K562 (cell line): ENCODE data around the gene GLYATL3. TPM values are rescaled to one million over a fixed set of nuclear protein-coding genes. Genes with fewer than 3 reads are reported as not detected.

ENCODE experiments used
- ATF3 ChIP-seq, 2 experiments: fragments of 450-650 bp in 1 of 2; sonication (generic) in 1 of 2; formaldehyde crosslinking in 1 of 2; IDR thresholded peaks in 1 of 2; conservative IDR thresholded peaks in 1 of 2; 2 replicates each; pipeline versions ENCODE4 v1.6.1 to v1.8.1; 2016 to 2023; ENCODE audit warnings: mild to moderate bottlenecking in 2 of 2, moderate library complexity in 2 of 2, inconsistent platforms in 1 of 2, missing genetic modification reagents in 1 of 2
- BDP1 ChIP-seq: IDR thresholded peaks from 3 replicates; pipeline ENCODE4 v1.6.1; 2011; ENCODE audit not compliant: insufficient read length, insufficient read depth
- ELK3 ChIP-seq: fragments of 450-650 bp; formaldehyde crosslinking; IDR thresholded peaks from 2 replicates; pipeline ENCODE4 v1.4.0; 2020; ENCODE audit warnings: mild to moderate bottlenecking
- EP400 ChIP-seq: fragments of 450-650 bp; IDR thresholded peaks from 2 replicates; pipeline ENCODE4 v1.6.1; 2017; ENCODE audit warnings: antibody characterized with exemption, mild to moderate bottlenecking, moderate library complexity
- EZH2 ChIP-seq: IDR thresholded peaks from 2 replicates; pipeline ENCODE4 v1.6.1; 2012; ENCODE audit warnings: low read depth, mild to moderate bottlenecking, inconsistent platforms, low read length, borderline replicate concordance
- KDM1A ChIP-seq, 2 experiments: fragments of 450-650 bp; IDR thresholded peaks; 2 replicates each; pipeline ENCODE4 v1.6.1; 2016; ENCODE audit warnings: mild to moderate bottlenecking in 2 of 2
- PATZ1 ChIP-seq: fragments of 250-450 bp; sonication (Bioruptor Pico); IDR thresholded peaks from 2 replicates; pipeline ENCODE4 v1.5.0; 2020; ENCODE audit warnings: mild to moderate bottlenecking, borderline replicate concordance
- POLR3G ChIP-seq: IDR thresholded peaks from 2 replicates; pipeline ENCODE4 v1.6.1; 2011; ENCODE audit not compliant: insufficient read length, insufficient replicate concordance; ENCODE audit errors: extremely low read depth
- SMARCA4 ChIP-seq: fragments of 450-650 bp; IDR thresholded peaks from 2 replicates; pipeline ENCODE4 v1.6.1; 2016
- TAF9B ChIP-seq: fragments of 450-650 bp; IDR thresholded peaks from 2 replicates; pipeline ENCODE4 v1.6.1; 2018; ENCODE audit warnings: mild to moderate bottlenecking; ENCODE audit not compliant: partially characterized antibody
- TEAD4 ChIP-seq, 2 experiments: sonication (generic) in 1 of 2; formaldehyde crosslinking in 1 of 2; IDR thresholded peaks; 2 replicates each; pipeline versions ENCODE4 v1.6.1 to v1.8.0; 2012 to 2022; ENCODE audit warnings: borderline replicate concordance in 1 of 2, inconsistent platforms in 1 of 2, low read length in 1 of 2, mild to moderate bottlenecking in 1 of 2, missing genetic modification reagents in 1 of 2
- THAP12 ChIP-seq: fragments of 250-450 bp; sonication (Bioruptor Pico); IDR thresholded peaks from 2 replicates; pipeline ENCODE4 v1.9.0; 2021; ENCODE audit warnings: mild to moderate bottlenecking, inconsistent platforms
- ZNF165 ChIP-seq: fragments of 250-450 bp; sonication (Bioruptor Pico); IDR thresholded peaks from 2 replicates; pipeline ENCODE4 v1.4.0; 2020; ENCODE audit warnings: borderline replicate concordance
- ZNF277 ChIP-seq: fragments of 250-450 bp; sonication (Bioruptor Pico); IDR thresholded peaks from 2 replicates; pipeline ENCODE4 v1.8.0; 2022; ENCODE audit warnings: inconsistent platforms, mild to moderate bottlenecking, moderate library complexity, borderline replicate concordance
- ZNF282 ChIP-seq: sonication (generic); formaldehyde crosslinking; IDR thresholded peaks from 2 replicates; pipeline ENCODE4 v1.8.1; 2023; ENCODE audit warnings: missing genetic modification reagents
- ZNF384 ChIP-seq: IDR thresholded peaks from 2 replicates; pipeline ENCODE4 v1.6.1; 2012; ENCODE audit warnings: low read depth, low read length, improper control_type of control experiment
- ZNF431 ChIP-seq: sonication (generic); formaldehyde crosslinking; IDR thresholded peaks from 2 replicates; pipeline ENCODE4 v1.8.0; 2022; ENCODE audit warnings: mild to moderate bottlenecking, missing genetic modification reagents
- ZNF561 ChIP-seq: fragments of 450-650 bp; formaldehyde crosslinking; conservative IDR thresholded peaks from 2 replicates; pipeline ENCODE4 v1.4.0; 2020; ENCODE audit warnings: mild to moderate bottlenecking, moderate library complexity
- ZNF586 ChIP-seq: fragments of 450-650 bp; formaldehyde crosslinking; conservative IDR thresholded peaks from 2 replicates; pipeline ENCODE4 v1.4.0; 2020; ENCODE audit warnings: mild to moderate bottlenecking, moderate library complexity
- polyA plus RNA-seq, 8 experiments: library from polyadenylated mRNA; depleted of rRNA in 4 of 8; stranded (reverse) in 5 of 8; unstranded in 3 of 8; fragments of >200 nt; fragmentation: Nextera tagmentation in 2 of 8; fragmentation: Illumina TruSeq in 1 of 8; extraction: Ambion mirVana in 2 of 8; extraction: Trizol in 1 of 8; gene quantifications; 2 replicates each; pipeline versions ENCODE4 v1.2.1 to v1.2.3, GENCODE V29; 2011 to 2014; ENCODE audit warnings: inconsistent platforms in 1 of 8, missing spikeins in 1 of 8
- total RNA-seq, 7 experiments: library from RNA; depleted of rRNA in 6 of 7; stranded (reverse); fragments of >200 nt in 6 of 7; fragmentation: Illumina TruSeq in 2 of 7; extraction: Trizol in 2 of 7; gene quantifications; 2 replicates each; pipeline versions ENCODE4 v1.2.1 to v1.2.3, GENCODE V29; 2011 to 2021; ENCODE audit warnings: low replicate concordance in 1 of 7

The GLYATL3 gene
- total and polyA plus RNA-seq, 9 of the 15 experiments (the other 6 are each of a cell fraction or from before 2014, with no cell fraction given) = not detected

GRCh38 chr6:49541210-49541724 lies 41.5 kb downstream of the GLYATL3 start (continued):
- TF ChIP-seq ZNF586 (CRISPR knock-in tag) = no peak
- TF ChIP-seq ZNF431 = no peak
- TF ChIP-seq EZH2 = no peak
- TF ChIP-seq ZNF282 (CRISPR knock-in tag) = no peak
- peak; percentile 40 for TF ChIP-seq EP400
- peak; percentile 11; the same call in 1 of the 2 replicates for TF ChIP-seq TEAD4 (IDR thresholded peaks at IDR 0.05; ENCODE audit: low read length)
- no peak for TF ChIP-seq TEAD4 (CRISPR knock-in tag; IDR thresholded peaks at IDR 0.05; ENCODE audit: borderline replicate concordance)
- peak; percentile 39 for TF ChIP-seq TAF9B
- peak; percentile 84; the same call in 1 of the 2 replicates for TF ChIP-seq SMARCA4
- TF ChIP-seq ZNF277 (CRISPR knock-in tag) = no peak
- no peak for TF ChIP-seq ZNF384
- TF ChIP-seq POLR3G = no peak
- peak; percentile 58 to 73 for TF ChIP-seq KDM1A (IDR thresholded peaks at IDR 0.05)
- no peak for TF ChIP-seq ELK3 (CRISPR knock-in tag)
- TF ChIP-seq ATF3 (IDR thresholded peaks at IDR 0.05) = peak; percentile 99
- TF ChIP-seq ATF3 (CRISPR knock-in tag; conservative IDR thresholded peaks at IDR 0.05) = 0 out of 2 replicates have a peak, but pooled peaks have one; percentile 44
- TF ChIP-seq THAP12 = no peak
- TF ChIP-seq ZNF165 (CRISPR knock-in tag) = no peak
- no peak for TF ChIP-seq BDP1
- TF ChIP-seq PATZ1 (CRISPR knock-in tag) = no peak
- no peak for TF ChIP-seq ZNF561 (CRISPR knock-in tag)
